GM18909 (cell line): Measurements from ENCODE around the gene RPL15.

Experiments used
- ATAC-seq: cut with Tn5 transposase; IDR thresholded peaks from one replicate; pipeline ENCODE4 v1.9.1; 2021; ENCODE audit warnings: mild to moderate bottlenecking; ENCODE audit not compliant: unreplicated experiment, poor library complexity

RPL15 gene

DNA sequence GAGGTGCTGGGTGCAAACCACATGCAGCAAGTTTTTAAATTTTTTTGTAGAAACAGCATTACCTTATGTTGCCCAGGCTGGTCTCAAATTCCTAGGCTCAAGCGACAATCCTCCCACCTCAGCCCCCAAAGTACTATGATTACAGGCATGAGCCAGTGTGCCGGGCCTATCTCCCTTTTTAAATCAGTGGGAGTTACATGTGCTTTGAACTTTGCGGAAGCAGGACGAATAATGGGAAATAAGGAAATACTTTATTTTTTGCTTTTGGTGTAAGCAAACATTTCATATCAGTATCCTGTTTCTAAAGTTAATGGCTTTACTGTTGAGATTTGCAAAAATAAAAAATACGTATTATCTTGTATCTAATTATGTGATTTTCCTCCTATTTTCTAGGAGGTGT lies 37.2 kb downstream of the RPL15 start:
- no peak for ATAC-seq

DNA sequence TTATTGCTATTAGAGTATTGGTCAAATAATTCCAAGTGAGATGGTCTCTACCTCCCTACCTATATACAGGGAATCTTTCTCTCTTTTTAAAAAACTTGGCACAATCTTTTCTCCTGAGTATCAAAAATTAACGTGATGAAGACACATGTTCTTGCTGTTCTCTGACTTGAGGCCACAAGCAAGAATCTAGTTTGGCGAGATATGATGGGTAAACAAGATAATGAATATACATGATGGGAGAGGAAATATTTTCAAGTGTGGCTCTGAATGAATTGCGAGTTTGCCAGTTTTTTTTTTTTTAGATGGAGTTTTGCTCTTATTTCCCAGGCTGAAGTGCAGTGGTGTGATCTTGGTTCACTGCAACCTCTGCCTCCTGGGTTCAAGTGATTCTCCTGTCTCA lies 39.8 kb downstream of the RPL15 start:
- no peak for ATAC-seq

DNA sequence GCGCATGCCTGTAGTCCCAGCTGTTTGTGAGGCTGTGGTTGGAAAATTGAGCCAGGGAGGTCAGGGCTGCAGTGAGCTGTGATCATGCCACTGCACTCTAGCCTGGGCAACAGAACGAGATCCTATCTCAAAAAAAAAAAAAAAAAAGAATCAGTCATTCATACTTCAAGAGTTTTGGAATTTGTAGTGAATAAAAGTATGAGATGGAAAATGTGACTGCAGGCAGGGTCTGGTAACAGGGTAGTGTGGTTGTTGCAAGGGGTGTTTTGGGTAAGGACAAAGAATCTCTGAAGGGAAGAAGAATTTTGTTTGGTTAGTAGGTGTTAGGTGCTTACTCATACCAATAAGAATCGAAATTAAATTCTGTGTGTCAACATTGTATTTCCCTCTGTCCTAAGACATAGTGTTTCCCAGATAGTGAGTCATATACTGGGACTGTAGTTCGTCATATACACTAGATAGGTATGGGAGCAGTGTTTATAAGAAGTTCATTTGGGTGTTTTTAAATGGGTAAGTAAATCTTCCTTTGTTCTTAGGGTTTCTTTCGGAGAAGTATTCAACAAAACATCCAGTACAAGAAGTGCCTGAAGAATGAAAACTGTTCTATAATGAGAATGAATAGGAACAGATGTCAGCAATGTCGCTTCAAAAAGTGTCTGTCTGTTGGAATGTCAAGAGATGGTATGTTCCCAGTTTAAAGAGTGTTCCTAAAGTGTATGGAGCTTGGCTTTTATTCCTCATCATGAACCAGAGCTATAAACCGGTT lies 42.4 kb downstream of the RPL15 start:
- no peak for ATAC-seq

GRCh38 chr3:23960649-23961048 lies 43.7 kb downstream of the RPL15 start:
- no peak for ATAC-seq

DNA sequence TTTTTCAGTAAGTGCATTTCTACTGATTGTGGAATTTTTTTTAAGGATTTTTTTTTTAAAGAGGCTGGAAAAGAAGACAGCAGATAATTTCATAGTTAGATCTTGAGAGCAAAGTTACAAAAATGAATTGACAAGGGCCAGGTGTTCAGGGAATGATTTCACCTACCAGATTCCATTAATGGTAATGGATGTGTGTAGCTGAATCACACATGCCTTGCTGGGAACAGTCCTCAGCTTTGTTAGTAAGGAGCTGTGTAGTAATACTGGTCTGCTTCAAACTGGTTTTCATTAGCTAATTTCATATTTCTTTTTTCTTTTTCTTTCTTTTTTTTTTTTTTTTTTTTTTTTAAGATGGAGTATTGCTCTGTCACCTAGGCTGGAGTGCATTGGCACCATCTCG lies 44.1 kb downstream of the RPL15 start:
- no peak for ATAC-seq

DNA sequence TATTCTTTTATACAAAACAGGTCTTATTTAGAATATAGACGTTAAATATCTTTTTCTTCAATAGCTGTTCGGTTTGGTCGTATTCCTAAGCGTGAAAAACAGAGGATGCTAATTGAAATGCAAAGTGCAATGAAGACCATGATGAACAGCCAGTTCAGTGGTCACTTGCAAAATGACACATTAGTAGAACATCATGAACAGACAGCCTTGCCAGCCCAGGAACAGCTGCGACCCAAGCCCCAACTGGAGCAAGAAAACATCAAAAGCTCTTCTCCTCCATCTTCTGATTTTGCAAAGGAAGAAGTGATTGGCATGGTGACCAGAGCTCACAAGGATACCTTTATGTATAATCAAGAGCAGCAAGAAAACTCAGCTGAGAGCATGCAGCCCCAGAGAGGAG lies 45.0 kb downstream of the RPL15 start:
- no peak for ATAC-seq

DNA sequence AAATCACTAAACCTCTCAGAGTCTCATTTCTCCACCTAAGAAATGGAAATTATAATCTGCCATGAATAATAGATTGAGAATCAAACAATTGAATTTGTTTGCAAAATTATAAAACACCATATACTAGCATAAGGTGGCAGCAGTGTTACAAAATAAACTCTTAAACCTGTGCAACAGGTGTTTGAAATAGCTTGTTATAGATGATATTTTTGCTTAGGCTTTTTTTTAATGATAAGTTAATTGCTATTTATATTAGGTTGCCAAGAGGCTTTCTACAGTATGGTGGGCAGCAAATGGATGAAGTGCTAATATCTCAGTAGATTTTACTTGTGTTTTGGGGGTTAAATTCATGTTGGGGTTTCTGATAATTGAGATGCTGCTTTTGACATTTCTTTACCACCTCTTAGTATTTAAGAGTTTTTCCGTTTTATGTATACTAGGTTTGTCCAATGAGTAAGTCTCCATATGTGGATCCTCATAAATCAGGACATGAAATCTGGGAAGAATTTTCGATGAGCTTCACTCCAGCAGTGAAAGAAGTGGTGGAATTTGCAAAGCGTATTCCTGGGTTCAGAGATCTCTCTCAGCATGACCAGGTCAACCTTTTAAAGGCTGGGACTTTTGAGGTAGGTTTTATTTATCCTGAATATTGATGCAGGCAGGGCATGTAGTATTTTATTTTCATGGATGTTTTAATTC lies 47.8 kb downstream of the RPL15 start:
- no peak for ATAC-seq

DNA sequence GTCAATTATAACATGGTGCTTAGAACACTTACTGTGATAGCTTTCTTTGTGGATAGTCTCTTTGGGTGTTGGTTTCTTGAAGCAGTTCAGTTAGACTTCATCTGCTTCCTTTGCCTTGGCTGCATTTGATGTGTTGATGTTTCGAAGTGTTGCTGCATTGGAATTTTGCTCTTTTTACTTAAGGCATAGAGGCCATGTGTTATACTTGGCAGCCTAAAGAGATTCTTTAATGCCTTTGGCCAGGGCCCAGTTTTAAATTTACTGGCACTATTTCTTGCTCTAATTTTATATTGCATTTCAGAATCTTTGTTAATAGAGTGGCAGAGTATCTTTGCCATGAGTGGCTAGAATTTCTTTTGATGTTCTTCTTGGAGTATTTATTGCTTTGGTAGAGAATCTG lies 49.4 kb downstream of the RPL15 start:
- no peak for ATAC-seq

DNA sequence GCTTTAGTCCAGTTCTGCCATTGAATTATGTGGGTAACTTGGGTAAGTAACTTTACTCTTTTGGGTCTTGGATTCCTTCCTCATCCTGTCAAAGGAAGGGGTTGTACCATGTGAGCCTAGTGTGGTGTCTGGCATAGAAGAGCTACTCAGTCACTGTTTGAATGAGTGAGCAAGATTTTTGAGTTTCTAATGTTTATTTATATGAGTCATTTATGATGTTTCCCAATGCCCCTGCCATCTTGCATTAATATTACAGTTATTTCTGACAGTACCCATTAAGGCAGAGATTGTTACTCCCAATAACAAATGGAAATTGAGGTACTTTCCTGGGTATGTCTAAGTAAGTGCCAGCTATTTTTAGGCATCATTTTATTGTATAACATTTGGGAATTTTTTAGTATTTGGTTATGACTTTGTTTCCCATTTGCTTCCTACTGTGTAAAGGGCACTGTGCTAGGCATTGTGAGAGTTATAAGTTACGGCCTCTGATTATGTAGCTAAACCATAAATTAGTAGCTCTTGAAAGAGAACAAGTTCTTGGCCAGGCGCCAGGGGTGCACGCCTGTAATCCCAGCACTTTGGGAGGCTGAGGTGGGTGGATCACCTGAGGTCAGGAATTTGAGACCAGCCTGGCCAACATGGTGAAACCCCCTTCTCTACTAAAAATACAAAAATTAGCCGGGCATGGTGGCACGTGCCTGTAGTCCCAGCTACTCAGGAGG lies 51.7 kb downstream of the RPL15 start:
- ATAC-seq, result no peak

GRCh38 chr3:23969393-23969792 lies 52.5 kb downstream of the RPL15 start:
- ATAC-seq, result no peak
